COLO829 (cell line): ENCODE results near the gene ABCA2.
"Not testable (repeated sequence)": the region's sequence is repeated elsewhere in the genome, so short reads cannot be mapped to it uniquely, and the experiment has no call there.

Experiments used
- DNase-seq: peaks from one replicate; pipeline ENCODE4 v3.0.0; 2012; ENCODE audit warnings: low spot score

Gene ABCA2

DNA sequence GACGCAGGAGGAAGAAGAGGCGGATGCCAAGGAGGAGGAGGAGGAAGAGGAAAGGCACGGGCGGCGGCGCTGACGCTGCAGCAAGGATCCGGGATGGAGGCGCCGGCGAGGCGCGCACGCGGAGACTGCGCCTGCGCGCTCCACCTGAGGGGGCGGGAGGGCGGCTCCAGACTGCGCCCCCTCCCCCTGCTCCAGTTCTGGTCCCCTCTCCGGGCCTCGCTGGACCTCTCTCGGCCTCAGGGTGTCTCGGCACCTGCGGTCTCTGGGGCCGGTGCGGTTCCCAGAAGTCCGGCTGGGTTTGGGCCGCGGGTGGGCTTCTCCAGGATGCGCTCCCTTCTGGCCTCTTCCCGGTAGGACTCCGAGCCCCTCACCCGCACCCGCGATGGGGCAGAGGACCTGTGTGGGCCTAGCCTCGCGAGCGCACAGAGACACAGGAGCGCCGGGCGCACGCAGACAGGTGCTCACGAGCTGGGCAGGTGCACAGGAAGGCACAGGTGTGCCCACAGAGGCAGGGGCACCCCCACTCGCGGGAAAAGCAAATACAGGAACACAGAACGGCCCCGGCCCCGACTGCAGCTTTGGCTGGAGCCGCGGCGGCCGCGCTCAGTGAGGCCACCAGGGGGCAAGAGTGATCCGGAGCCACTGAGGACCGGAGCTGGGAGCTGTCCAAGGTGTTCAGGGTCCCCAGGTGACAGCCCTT is 18.2 kb upstream of the ABCA2 start, which contains the start of gene NPDC1:
NPDC1 (minus strand) TSS at position 90 of the 700 bp plus-strand sequence. CDS start 188 bp downstream, outside the sequence.
- peak; percentile 90 for DNase-seq

DNA sequence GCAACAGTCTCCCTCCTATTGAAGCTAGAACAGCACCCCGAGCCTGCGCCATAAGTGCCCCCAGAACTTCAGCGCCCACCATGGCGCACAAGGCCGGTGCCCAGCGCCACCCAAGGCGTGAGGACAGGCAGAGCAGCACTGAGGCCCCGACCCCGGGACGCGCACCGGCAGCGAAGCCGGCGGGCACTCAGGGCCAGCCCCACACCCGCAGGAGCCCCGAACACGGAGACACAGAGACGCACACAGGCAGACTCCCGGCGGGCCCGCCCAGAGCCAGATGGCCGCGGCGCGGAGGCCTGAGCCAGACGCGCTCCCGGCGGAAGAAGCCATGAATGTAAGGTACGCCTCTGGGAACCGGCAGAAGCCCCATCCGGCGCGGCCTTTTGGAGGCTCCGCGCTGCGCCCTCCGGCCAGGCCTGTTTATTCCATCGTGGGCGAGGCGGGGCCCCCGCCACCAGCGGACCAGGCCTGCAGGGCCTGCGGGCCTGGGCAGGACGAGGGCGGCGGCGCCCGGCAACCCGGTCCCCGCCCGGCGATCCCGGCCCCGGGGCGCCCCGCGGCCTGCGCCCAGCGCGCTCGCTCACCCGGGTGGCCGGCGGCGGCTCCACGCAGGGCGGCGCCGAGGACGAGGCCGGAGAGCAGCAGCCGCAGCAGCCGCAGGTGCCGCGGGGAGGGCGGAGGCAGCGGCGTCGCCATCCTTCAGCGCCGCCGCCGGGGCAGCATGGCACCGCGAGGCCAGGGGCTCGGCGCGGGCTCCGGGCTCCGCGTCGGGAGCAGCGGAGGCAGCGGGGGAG is 17.5 kb upstream of the ABCA2 start:
- DNase-seq: no peak

DNA sequence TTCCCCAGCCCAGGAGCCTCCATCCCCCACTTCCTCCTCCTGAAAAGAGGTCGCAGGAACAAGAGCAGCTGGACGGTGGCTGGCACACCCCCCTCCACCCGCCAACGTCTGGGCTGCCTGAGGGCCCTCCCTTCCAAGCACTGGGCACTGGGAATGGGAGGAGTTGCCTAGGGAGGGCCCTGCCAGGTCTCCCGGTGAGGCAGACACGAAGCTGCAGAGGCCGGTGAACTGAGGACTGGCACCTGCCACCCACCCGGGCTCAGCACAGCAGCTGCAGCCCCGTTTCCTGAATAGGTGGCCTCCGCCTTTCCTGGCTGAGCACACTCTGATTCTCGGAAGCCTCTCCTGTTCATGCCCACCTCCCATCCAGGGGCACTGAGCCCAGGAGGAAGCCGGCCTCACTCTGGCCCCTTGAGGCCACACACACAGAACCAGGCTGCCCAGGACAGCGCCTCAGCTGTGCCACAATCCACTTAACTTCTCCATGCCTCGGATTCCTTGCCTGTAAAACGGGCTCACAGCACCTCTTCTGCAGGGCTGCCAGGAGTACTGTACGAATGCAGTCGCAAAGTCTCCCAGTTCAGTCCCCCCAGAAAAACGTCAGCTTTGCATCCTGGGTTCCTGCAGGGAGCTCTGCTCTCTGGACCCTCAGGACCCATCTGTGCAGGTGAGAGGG is 16.6 kb upstream of the ABCA2 start:
- DNase-seq: no peak

DNA sequence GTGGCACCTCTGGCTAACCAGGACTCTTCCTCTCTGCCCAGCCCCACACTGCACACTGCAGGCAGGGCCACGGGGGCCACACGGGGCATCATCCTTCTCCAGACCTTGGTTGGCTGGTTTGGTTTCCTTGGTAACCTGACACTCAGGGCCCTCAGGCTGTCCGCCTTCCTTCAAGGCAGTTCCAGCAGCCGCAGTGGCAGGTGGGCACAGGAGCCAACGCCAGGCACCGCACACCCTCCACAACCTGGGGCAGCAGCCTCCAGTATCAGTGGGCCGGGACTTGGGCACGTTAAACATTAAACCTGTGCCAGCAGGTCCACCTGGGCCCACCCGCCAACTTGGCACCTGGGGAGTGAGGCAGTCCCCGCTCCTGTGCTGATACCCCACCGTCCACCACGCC is 16.0 kb upstream of the ABCA2 start:
- DNase-seq: no peak

DNA sequence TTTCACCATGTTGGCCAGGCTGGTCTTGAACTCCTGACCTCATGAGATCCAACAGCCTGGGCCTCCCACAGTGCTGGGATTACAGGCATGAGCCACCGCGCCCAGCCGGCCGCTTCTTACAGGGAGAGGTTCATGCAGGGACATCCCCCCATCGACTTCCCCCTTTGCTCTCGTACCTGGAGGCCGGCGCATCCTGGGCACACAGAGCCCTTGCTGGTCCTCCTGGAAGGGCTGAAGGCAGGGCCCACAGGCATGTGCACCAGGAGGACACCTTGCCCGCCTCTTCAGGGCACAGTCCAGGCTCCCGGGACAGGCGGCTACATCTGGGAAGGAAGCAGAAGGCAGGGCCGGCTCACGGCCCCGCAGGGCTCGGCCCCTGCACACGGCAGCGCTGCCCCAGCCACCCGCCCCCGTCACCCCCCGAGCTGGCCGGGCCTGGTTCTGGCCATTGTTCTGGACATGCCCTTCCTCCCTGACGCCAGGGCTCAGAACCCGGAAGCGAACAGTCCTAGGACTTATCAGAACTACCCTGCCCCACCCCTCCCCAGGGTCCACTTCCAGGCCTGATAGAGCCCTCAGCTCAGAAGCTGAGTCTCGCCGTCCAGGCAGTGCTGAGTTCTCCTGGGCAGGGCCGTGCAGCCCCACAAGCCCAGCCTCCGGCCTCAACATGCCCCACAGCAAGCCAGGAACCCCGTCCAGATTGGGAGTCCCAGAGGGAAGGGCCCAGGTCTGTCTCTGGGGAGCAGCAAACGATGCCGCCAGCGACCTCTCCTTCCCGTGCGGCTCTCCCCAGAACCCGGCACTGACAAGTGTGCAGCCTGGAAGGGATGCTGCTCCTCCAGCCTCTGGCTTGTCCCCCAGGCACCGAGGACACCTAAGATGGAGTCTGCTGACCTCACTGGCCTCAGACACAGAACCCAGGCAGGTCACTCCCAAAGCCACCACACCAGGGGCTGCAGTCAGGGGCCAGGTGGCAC is 15.0 kb upstream of the ABCA2 start:
- no peak for DNase-seq

DNA sequence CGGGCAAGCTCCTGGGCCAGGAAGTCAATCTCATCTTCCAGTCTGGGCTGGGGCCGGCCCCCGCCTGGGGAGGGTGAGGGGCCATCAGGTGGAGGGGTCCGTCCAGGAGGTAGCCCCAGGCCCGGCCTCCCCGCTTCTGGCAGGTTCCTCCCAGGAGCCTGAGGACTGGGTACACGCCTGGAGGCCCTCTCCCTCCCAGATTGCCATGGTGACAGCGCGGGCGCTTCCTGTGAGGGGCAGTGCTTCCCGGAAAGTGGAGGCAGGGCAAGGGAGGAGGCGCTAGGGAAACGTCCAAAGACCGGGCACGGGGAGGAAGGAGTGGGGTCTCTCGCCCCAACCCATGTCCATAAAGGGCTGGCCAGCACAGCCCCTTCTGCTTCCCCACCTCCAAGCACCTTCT is 13.1 kb upstream of the ABCA2 start:
- DNase-seq: no peak

DNA sequence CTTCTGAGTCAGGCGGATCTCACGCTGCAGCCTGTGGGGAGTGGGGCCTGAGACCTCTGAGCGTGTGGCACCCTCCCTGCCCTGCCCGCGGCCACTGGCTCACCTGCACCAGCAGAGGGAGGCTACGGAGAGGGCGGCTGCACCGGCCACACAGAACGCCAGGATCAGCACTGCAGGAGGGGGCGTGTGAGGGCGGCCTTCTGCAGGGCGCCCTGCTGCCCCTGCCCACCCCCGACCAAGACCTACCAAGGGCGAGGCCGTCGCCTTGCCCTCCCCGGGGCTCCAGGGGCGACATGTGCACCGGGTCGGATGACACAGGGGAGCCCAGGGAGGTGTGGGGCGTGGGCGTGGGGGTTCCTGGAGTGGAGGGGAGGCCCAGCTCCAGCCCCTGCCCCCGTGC is 12.5 kb upstream of the ABCA2 start:
- no peak for DNase-seq

DNA sequence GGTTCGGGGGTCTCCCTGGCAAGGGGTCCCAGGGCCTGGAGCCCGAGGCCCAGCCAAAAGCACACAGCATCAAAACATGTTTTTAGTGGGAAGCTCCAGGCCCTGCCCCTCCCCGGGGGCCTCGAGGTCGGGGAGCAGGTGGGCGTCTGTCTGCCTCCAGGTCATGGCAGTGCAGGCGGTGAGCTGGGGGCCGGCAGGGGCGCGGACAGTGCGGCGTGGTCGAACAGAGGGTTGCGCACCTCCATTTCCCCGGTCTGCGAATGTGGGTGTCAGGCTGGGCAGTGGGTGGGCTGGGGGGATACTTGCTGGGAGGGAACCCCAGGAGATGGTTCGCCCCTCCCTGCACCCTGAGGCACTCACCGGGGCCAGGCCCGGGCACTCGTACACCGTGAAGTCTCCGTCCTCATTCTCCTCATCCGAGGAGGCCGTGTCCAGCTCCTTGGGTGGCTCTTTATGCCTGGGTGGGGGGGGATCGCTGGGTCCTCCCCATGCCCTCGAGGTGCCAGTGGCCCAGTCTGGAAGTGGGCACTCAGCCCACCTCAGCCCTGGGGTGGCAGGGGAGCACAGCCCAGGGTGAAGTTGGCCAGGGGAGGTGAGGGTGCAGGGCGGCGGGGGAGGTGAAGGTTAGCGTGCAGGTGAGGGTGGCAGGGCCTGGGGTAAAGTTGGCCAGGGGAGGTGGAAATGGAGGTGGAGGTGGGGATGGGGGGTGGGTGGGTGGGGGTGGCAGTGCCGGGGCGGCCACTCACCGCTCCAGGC is 11.8 kb upstream of the ABCA2 start:
- DNase-seq: no peak

DNA sequence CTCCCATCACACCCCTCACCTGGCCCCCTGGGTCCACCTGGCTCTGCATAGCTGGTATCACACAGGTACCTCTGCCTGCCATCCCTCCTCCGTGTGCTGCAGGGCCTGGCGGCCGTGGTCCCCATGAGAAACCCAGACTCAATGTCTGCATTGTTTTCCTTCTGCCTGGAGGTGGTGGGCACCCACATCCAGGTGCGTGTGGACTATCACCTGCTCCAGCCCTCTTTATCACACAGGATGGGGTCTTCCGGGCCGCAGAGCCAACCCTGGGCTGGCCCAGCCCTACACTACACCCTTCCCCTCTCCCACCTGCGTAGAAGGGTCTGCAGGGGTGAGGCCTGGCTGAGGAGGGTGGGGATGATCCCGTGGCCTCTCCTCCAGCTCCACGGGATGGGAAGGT is 10.9 kb upstream of the ABCA2 start:
- DNase-seq: no peak

DNA sequence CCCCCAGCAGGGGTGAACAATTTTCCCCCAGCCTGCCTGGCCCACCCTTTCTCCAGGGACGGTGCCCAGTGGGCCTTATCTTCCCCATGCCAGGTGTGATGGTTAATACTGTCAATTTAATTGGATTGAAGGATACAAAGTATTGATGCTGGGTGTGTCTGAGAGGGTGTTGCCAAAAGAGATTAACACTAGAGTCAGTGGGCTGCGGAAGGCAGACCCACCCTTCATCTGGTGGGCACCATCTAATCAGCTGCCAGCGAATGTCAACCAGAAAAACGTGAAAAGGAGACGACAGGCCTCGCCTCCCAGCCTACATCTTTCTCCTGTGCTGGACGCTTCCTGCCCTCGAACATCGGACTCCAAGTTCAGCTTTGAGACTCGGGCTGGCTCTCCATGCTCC is 9.4 kb upstream of the ABCA2 start:
- DNase-seq: no peak

DNA sequence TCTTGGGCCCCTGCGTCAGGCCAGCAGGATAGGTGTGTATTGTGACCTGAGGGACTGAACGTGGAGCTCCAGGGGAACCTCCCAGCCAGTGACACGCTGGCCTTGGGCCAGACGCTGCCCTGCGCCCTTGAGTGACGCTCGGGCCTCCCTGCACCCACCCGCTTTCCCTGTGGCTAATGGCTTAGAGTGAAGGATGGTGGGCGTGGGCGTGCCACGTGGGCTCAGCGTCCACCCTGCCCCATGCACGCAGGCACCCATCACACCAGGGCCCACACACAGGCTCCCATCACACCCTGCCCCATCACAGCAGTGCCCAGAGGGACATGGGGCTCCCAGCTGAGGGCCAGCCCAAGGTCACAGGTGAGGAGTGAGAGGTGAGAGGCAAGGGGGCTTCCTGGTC is 9.0 kb upstream of the ABCA2 start:
- DNase-seq: no peak

DNA sequence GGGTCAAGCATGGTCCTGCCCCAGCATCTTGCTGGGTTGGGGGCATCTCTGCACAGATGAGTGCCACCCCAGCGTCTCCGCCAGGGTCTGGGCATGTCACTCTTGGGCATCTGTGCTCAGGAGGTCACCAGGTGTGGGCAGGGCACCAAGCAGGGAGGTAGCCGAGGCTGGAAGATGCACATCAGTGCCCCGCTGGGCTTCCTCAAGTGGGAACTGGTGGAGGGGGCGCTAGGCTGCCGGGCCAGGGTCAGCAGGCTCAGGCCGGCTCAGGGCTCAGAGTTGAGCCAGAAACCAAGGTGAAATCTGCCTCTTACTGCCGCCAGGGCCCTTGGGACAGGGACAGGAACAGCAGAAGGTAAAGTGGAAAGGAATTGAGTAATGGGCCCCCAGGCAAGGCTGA is 7.9 kb upstream of the ABCA2 start:
- DNase-seq: no peak

DNA sequence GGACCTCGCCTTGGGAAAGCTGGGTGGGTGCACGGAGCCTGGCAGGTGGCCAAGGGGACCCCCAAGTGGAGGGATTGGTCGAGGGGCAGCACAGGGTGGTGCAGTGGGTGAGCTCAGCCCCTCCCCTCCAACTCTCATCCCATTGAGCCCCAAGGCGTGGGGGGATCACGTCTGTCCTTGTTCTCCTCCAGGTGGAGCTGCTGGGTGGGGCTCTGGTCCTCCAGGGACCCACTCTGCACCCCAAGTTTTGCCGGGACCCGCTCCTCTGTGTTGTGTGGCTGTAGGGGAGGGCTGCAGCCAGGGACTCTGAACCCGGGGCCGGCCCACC is 7.4 kb upstream of the ABCA2 start:
- no peak for DNase-seq

DNA sequence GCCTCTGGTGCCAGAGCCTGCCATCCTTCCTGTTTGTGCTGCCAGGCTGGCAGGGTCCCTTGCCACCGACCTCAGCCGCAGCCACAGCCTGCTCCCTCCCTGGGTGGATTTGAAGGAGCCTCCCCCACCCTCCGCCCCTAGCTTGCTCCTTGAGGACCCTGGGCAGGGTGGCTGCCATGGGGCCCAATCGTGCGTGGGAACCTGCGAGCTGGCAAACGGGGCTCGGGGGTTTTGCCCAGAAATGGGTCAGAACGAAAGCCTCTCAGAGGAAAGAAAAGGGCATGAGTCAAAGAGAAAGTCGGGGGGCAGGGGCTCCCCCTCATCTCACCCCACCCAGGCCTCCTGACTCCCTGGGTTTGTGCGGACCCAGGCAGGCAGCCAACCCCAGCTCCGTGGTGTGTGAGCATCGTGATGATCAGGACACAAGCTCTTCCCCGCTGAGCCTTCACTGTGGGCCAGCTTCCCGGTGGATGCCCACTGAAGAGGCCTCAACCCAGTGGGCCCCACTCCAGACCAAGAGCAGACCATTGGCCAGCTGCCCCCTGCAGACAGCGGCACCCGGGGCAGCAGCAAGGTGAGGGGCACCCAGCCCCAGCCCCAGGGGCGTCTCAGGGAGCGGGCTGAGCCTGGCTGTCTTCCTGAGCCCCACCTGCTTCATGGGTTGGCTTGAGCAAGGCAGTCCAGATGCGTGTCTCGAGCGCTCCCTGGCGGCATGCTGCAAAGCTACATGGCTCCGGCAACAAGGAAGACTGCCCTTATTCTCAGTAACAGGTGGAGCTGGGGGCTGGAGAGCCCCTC is 6.9 kb upstream of the ABCA2 start:
- peak; percentile 87 for DNase-seq

DNA sequence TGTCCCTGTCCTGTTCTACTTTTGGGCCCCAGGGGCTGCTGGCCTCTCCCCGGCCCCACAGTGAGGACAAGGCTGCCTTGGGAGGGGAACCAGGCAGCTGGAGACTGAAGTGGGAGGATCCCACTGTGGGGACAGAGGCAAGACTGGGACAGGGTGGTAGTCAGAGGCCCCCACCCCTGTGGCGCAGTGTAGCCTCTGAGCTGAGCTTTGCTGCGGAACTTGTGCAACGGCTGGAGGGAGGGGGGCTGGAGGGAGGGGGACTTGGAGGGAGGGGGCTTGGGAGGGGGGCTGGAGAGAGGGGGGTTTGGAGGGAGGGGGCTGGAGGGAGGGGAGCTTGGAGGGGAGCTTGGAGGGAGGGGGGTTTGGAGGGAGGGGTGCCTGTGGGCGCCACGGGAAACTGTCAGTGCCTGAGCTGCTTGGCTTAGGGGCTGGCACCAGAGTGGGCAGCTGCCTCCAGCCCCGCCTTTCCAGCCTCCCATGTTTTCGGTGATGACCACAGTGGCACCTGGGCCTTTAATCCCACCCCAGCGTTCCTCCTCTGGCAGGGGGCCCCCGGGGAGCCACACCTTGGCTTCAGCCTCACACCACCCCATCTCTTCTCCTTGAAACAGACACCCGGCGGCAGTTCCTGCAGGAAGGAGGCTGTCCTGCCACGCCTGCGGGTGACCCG is 6.1 kb upstream of the ABCA2 start:
- no peak for DNase-seq

DNA sequence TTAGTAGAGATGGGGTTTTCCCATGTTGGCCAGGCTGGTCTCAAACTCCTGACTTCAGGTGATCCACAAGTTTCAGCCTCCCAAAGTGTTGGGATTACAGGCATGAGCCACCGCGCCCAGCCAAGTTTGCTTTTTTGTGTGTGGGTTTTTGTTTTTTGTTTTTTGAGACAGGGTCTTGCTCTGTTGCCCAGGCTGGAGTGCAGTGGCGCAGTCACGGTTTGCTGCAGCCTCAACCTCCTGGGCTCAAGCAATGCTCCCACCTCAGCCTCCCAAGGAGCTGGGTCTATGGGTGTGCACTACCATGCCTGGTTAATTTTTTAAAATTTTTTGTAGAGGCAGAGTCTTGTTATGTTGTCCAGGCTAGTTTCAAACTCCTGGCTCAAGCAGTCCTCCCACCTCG is 5.4 kb upstream of the ABCA2 start:
- not testable (repeated sequence) for DNase-seq

DNA sequence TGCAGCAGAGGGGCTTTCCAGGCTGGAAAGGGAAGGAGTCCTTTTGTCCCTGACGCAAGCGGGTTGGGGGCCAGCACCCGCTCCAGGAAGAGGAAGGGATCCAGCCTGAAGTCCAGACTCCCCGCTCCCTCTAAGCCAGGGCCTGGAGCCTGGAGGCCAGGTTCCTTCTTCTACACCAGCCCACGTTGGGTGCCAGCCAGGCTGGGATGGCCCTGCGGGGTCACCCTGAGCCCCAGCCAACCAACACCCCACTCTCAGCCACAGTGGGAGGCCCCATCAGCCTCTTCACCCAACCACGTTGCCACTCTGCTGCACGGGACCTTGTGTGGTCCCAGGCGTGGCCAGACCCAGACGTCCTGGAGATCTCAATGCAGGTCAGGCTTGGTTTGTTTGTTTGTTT is 4.8 kb upstream of the ABCA2 start:
- DNase-seq: no peak

DNA sequence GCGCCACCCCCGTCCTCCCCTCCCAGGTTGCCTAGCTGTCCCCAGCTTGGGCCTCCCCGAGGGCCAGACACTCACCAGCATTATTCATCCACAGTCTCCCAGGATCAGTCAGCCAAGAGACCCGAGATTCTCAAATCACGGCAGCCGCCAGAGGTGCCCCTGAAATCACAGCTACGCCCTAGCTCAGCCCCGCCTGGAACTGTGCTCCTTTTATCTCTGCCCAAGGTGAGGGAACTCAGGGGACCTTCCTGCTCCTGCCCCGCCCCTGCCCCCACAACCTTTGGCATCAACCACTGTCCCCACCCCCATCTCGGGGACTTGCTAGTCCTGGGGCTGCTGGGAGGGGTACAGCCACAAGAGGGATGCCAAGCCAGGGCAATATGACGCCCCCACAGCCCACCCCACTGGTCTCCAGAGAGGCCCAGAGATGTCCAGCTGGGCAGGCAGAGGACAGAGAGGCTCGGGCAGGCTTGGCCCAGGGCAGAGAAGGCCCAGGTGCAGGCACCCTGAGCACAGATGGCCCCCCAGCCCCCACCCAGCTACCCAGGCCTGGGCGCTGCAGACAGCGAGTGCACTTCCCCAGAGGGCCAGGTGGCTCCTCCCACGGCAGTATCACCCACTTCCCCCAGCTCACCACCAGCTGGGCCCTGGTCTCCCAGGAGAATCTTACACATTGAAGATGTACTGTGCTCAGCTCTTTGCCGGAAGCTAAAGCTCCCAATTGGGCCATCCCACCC is 4.0 kb upstream of the ABCA2 start, which contains the start of gene FUT7:
FUT7 (minus strand) TSS at position 185 of the 737 bp plus-strand sequence; CDS start at position 88, 97 bp downstream.
- DNase-seq: no peak
